HepG2 (cell line): ENCODE results near the gene DSC2. TPM values are rescaled to one million over a fixed set of nuclear protein-coding genes. Genes with fewer than 3 reads are reported as not detected.
A peak's percentile ranks its signal among the peaks of the same experiment; 100 is the strongest.

Experiments
- ATAC-seq: fragments of 200-7000 bp; cut with Tn5 transposase; 3 replicates; pipeline ENCODE4 v1.9.1; 2020; ENCODE audit warnings: mild to moderate bottlenecking, moderate library complexity
- BruUV-seq: library from RNA; stranded (reverse); fragments of 400-500 nt; replicated peaks from 2 replicates; lab custom pipeline; 2021; lab: Mats Ljungman, UMichigan
- CTCF ChIA-PET: fragments of 300-600 bp; formaldehyde crosslinking; extraction: SDS; loops from one replicate; lab custom pipeline; 2021; ENCODE audit warnings: low total read pairs, inconsistent platforms, low intra/inter-chr PET ratio; lab: Yijun Ruan, JAX
- POLR2A ChIA-PET: fragments of 350-600 bp; sonication (Branson Sonifier 250); formaldehyde crosslinking; loops from one replicate; lab custom pipeline; 2020; ENCODE audit warnings: antibody characterized with exemption, inconsistent platforms; lab: Yijun Ruan, JAX
- DNase-seq: peaks from one replicate; pipeline ENCODE4 v3.0.0-alpha.2; 2015; ENCODE audit warnings: low spot score
- FAIRE-seq: peaks from 3 replicates; lab custom pipeline; 2011; peaks lifted over from hg19 to GRCh38; lab: Jason Lieb, UNC
- H2AFZ ChIP-seq: one replicate; pipeline ENCODE4 v1.6.1; 2011; ENCODE audit warnings: low read length, inconsistent platforms
- H3K27ac ChIP-seq: fragments of 300-600 bp; 3 replicates; pipeline ENCODE4 v1.8.0; 2011; ENCODE audit warnings: mixed run types, mild to moderate bottlenecking, mixed read lengths, low read length, inconsistent platforms; ENCODE audit not compliant: insufficient read depth; ENCODE audit errors: extremely low read length
- H3K27me3 ChIP-seq, 2 experiments: fragments of 200-600 bp in 1 of 2; 2 replicates in 1 of 2; 3 replicates in 1 of 2; pipeline versions ENCODE4 v1.6.0 to v1.8.0; 2011; ENCODE audit warnings: low read length in 2 of 2, mild to moderate bottlenecking in 2 of 2, moderate library complexity in 2 of 2, inconsistent platforms in 1 of 2; ENCODE audit not compliant: insufficient read depth in 2 of 2, control insufficient read depth in 1 of 2
- H3K36me3 ChIP-seq, 2 experiments: fragments of 200-600 bp in 1 of 2; replicated peaks in 1 of 2; 2 replicates in 1 of 2; 3 replicates in 1 of 2; pipeline versions ENCODE4 v1.5.1 to v1.8.0; 2011; ENCODE audit warnings: low read length in 2 of 2, inconsistent platforms in 1 of 2; ENCODE audit not compliant: insufficient read depth in 2 of 2, control insufficient read depth in 1 of 2
- H3K4me1 ChIP-seq: 2 replicates; pipeline ENCODE4 v1.5.1; 2012; ENCODE audit warnings: low read length, inconsistent platforms; ENCODE audit not compliant: insufficient read depth
- H3K4me2 ChIP-seq: 2 replicates; pipeline ENCODE4 v1.6.0; 2011; ENCODE audit warnings: low read depth, low read length, inconsistent platforms
- H3K4me3 ChIP-seq, 3 experiments: fragments of 200-600 bp in 1 of 3; sonication (generic), shearing (Covaris generic) in 1 of 3; replicated peaks in 1 of 3; 2 replicates each; pipeline ENCODE4 v1.5.1; 2011 to 2016; ENCODE audit warnings: low read length in 3 of 3, inconsistent platforms in 2 of 3, low read depth in 2 of 3, mild to moderate bottlenecking in 2 of 3, control low read depth in 1 of 3, mixed read lengths in 1 of 3; ENCODE audit not compliant: insufficient read depth in 1 of 3
- H3K79me2 ChIP-seq: one replicate; pipeline ENCODE4 v1.6.1; 2011; ENCODE audit warnings: low read length, inconsistent platforms; ENCODE audit not compliant: insufficient read depth
- H3K9ac ChIP-seq: 2 replicates; pipeline ENCODE4 v1.6.0; 2011; ENCODE audit warnings: mild to moderate bottlenecking, low read depth, low read length, inconsistent platforms; ENCODE audit not compliant: insufficient read depth
- H3K9me3 ChIP-seq: 2 replicates; pipeline ENCODE4 v1.5.1; 2012; ENCODE audit warnings: mild to moderate bottlenecking, low read length
- H4K20me1 ChIP-seq: 2 replicates; pipeline ENCODE4 v1.6.0; 2011; ENCODE audit warnings: inconsistent platforms, mild to moderate bottlenecking, low read length, moderate library complexity; ENCODE audit not compliant: insufficient read depth
- ARNT ChIP-seq: fragments of 450-650 bp; IDR thresholded peaks from 2 replicates; pipeline ENCODE4 v1.6.1; 2017
- ATM ChIP-seq: fragments of 450-650 bp; IDR thresholded peaks from 2 replicates; pipeline ENCODE4 v1.7.1; 2017; ENCODE audit warnings: mild to moderate bottlenecking, borderline replicate concordance
- CREB1 ChIP-seq, 2 experiments: fragments of 450-650 bp in 1 of 2; IDR thresholded peaks; 2 replicates each; pipeline ENCODE4 v1.6.1; 2016 to 2017; ENCODE audit warnings: control low read depth in 1 of 2, mild to moderate bottlenecking in 1 of 2, missing compliant biosample characterization in 1 of 2, missing genetic modification characterization in 1 of 2
- FOXJ3 ChIP-seq: sonication (generic); formaldehyde crosslinking; IDR thresholded peaks from 2 replicates; pipeline ENCODE4 v1.4.0; 2020; ENCODE audit warnings: missing genetic modification reagents, mild to moderate bottlenecking, borderline replicate concordance
- HOXA5 ChIP-seq: sonication (generic); formaldehyde crosslinking; IDR thresholded peaks from 2 replicates; pipeline ENCODE4 v1.4.0; 2020; ENCODE audit warnings: missing genetic modification reagents
- MAFF ChIP-seq: IDR thresholded peaks from 2 replicates; pipeline ENCODE4 v1.6.1; 2011; ENCODE audit warnings: low read depth, low read length, improper control_type of control experiment
- MAFK ChIP-seq, 2 experiments: IDR thresholded peaks in 1 of 2; conservative IDR thresholded peaks in 1 of 2; 2 replicates each; pipeline ENCODE4 v1.6.1; 2011; ENCODE audit warnings: improper control_type of control experiment in 2 of 2, low read length in 2 of 2
- MBD4 ChIP-seq: IDR thresholded peaks from 2 replicates; pipeline ENCODE4 v1.6.1; 2012; ENCODE audit warnings: low read length, inconsistent platforms, borderline replicate concordance
- MTF2 ChIP-seq: sonication (generic); formaldehyde crosslinking; IDR thresholded peaks from 2 replicates; pipeline ENCODE4 v1.5.0; 2020; ENCODE audit warnings: missing genetic modification reagents, borderline replicate concordance
- RAD51 ChIP-seq: fragments of 450-650 bp; IDR thresholded peaks from 2 replicates; pipeline ENCODE4 v1.6.1; 2016; ENCODE audit warnings: borderline replicate concordance
- SOX5 ChIP-seq: IDR thresholded peaks from 2 replicates; pipeline ENCODE4 v1.6.1; 2016; ENCODE audit warnings: borderline replicate concordance
- ZNF598 ChIP-seq: sonication (generic); formaldehyde crosslinking; IDR thresholded peaks from 2 replicates; pipeline ENCODE4 v1.5.1; 2020; ENCODE audit warnings: mild to moderate bottlenecking, missing genetic modification reagents, borderline replicate concordance
- ZNF678 ChIP-seq: sonication (generic); formaldehyde crosslinking; IDR thresholded peaks from 2 replicates; pipeline ENCODE4 v1.4.0; 2020; ENCODE audit warnings: mild to moderate bottlenecking, missing genetic modification reagents
- ZNF761 ChIP-seq: sonication (generic); formaldehyde crosslinking; conservative IDR thresholded peaks from 2 replicates; pipeline ENCODE4 v1.4.0; 2020; ENCODE audit warnings: mild to moderate bottlenecking, missing genetic modification reagents
- ZNF775 ChIP-seq: sonication (generic); formaldehyde crosslinking; IDR thresholded peaks from 2 replicates; pipeline ENCODE4 v1.4.0; 2020; ENCODE audit warnings: missing genetic modification reagents, mild to moderate bottlenecking, moderate library complexity, borderline replicate concordance
- WGBS: methylation state at CpG from one replicate; pipeline ENCODE4 v1.1.6; 2017; ENCODE audit warnings: low lambda C conversion rate; 5-methylcytosine and 5-hydroxymethylcytosine counted together
- in situ Hi-C: cut with HindIII; loops from 2 replicates; pipeline ENCODE4 v1.10.0; 2017; ENCODE audit warnings: low pct_unique_long_range_greater_than_20kb; ENCODE audit not compliant: extremely low pct_ligation_motif_present
- intact Hi-C: fragments of 100-400 bp; cut with micrococcal nuclease; formaldehyde crosslinking; loops from one replicate; pipeline ENCODE4 v1.10.0; 2022; ENCODE audit not compliant: unreplicated experiment
- polyA plus RNA-seq, 8 experiments: library from polyadenylated mRNA; depleted of rRNA in 3 of 8; stranded (reverse) in 7 of 8; unstranded in 1 of 8; fragments of >200 nt; fragmentation: Illumina TruSeq in 4 of 8; extraction: Trizol in 4 of 8; gene quantifications; 2 replicates each; pipeline versions ENCODE4 v1.2.1 to v1.2.3, GENCODE V29; 2011 to 2016; ENCODE audit warnings: low read depth in 4 of 8, missing spikeins in 1 of 8, mixed read lengths in 1 of 8; ENCODE audit not compliant: insufficient read depth in 1 of 8
- total RNA-seq, 5 experiments: library from RNA; depleted of rRNA; stranded (reverse); fragments of >200 nt; fragmentation: Illumina TruSeq; extraction: Trizol; gene quantifications; 2 replicates each; pipeline ENCODE4 v1.2.3, GENCODE V29; 2016; ENCODE audit warnings: low read depth in 1 of 5

Gene DSC2
- total and polyA plus RNA-seq, 2 of the 13 experiments (the other 11 are each of a cell fraction or from before 2014, with no cell fraction given) = 7.2 to 24.9 TPM

DNA sequence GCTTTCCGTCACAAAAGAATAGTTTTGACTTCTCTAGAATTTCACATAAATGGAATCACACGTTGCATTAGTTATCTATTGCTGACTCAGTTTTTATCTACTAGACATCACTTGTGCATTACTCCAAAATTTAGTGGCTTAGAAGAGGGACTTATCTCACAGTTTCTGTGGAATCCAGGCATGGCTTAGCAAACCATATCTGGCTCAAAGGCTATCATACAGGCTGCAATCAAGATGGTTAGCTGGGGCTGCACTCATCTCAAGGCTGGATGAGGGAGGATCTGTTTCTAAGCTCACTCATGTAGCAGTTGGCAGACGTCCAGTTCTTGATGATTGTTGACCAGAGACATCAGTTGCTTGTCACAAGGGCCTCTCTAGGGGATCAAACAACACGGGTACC lies 53.0 kb downstream of the DSC2 start:
- Histone ChIP-seq H3K27ac (no peak overlapping the region), H4K20me1 (no peaks in the 10 kb centered on the region), H3K79me2 (no peaks in the 10 kb centered on the region), H3K4me3 (no peak overlapping the region), H3K4me2 (no peak overlapping the region), H3K36me3 (no peaks in the 10 kb centered on the region), H2AFZ (no peak overlapping the region), H3K4me1 (peaks cover 8% of the 10 kb centered on the region), H3K27me3 (peaks cover 0 to 1% of the 10 kb centered on the region in 2 experiments; a peak in 3 of 5 replicates), H3K9ac (no peak overlapping the region), H3K9me3 (no peaks in the 10 kb centered on the region)
- in situ Hi-C loops = no loop called here
- TF ChIP-seq ZNF598 (CRISPR knock-in tag) = no peak
- TF ChIP-seq CREB1 (IDR thresholded peaks at IDR 0.05) = no peak
- no peak for TF ChIP-seq CREB1 (CRISPR knock-in tag; IDR thresholded peaks at IDR 0.05)
- TF ChIP-seq ZNF678 = no peak
- TF ChIP-seq FOXJ3 (CRISPR knock-in tag) = no peak
- no peak for TF ChIP-seq MTF2 (CRISPR knock-in tag)
- no peak for TF ChIP-seq ATM
- TF ChIP-seq ZNF775 = no peak
- TF ChIP-seq ARNT = no peak
- TF ChIP-seq SOX5 (CRISPR knock-in tag) = no peak
- peak; percentile 52 for TF ChIP-seq MAFF
- TF ChIP-seq RAD51 = no peak
- TF ChIP-seq MBD4 = no peak
- peak; percentile 37 to 73; a peak in 3 of 4 replicates for TF ChIP-seq MAFK (conservative IDR thresholded peaks at IDR 0.05 in 1 of 2, IDR thresholded peaks at IDR 0.05 in 1 of 2; ENCODE audit: low read length in 2 of 2)
- no peak for TF ChIP-seq HOXA5 (CRISPR knock-in tag)
- no peak for TF ChIP-seq ZNF761 (CRISPR knock-in tag)
- ATAC-seq = no peak
- intact Hi-C loops = loop anchor here (10.0 kb wide), 1 partner anchor 56 kb away; the partner anchor contains the start of gene DSC2
- WGBS = 46% methylated on average over 4 of the region's 4 CpGs
- no peak for FAIRE-seq
- ChIA-PET POLR2A (no interaction called here), CTCF (no interaction called here)
- DNase-seq = no peak
- no TSS peak for BruUV-seq
